Osteocyte (in vitro differentiated cells): Measurements from ENCODE around the gene CCDC148. TPM values are rescaled to one million over a fixed set of nuclear protein-coding genes. Genes with fewer than 3 reads are reported as not detected.

Source experiments
- DNase-seq: peaks from one replicate; pipeline ENCODE4 v3.0.0; 2021; ENCODE audit warnings: mixed read lengths; ENCODE audit not compliant: unreplicated experiment; ENCODE audit errors: extremely low spot score
- H3K27ac Mint-ChIP-seq: one replicate; pipeline ENCODE4 v1.8.0; 2021; ENCODE audit warnings: mild to moderate bottlenecking, mixed read lengths; ENCODE audit not compliant: unreplicated experiment
- H3K27me3 Mint-ChIP-seq: one replicate; pipeline ENCODE4 v1.8.0; 2021; ENCODE audit warnings: mixed read lengths; ENCODE audit not compliant: unreplicated experiment
- H3K36me3 Mint-ChIP-seq: one replicate; pipeline ENCODE4 v1.8.0; 2021; ENCODE audit warnings: mixed read lengths; ENCODE audit not compliant: unreplicated experiment
- H3K4me1 Mint-ChIP-seq: one replicate; pipeline ENCODE4 v1.8.0; 2021; ENCODE audit warnings: mixed read lengths; ENCODE audit not compliant: unreplicated experiment
- H3K4me3 Mint-ChIP-seq: one replicate; pipeline ENCODE4 v1.8.0; 2021; ENCODE audit warnings: mild to moderate bottlenecking, moderate library complexity, mixed read lengths; ENCODE audit not compliant: unreplicated experiment
- H3K9me3 Mint-ChIP-seq: one replicate; pipeline ENCODE4 v1.8.0; 2021; ENCODE audit warnings: mixed read lengths; ENCODE audit not compliant: unreplicated experiment
- total RNA-seq: library from RNA; stranded (reverse); gene quantifications from 2 replicates; pipeline ENCODE4 v1.2.1, GENCODE V29; 2021
- TF ChIP-seq, protein P1 (sequence below): fragments of 200-600 bp; sonication (generic); IDR thresholded peaks from 2 replicates; pipeline ENCODE4 v1.5.0; 2021; ENCODE audit warnings: antibody characterized with exemption, mild to moderate bottlenecking, moderate library complexity

CCDC148 gene
- total RNA-seq, 1 donor from 2014 or later: 2.8 TPM

DNA sequence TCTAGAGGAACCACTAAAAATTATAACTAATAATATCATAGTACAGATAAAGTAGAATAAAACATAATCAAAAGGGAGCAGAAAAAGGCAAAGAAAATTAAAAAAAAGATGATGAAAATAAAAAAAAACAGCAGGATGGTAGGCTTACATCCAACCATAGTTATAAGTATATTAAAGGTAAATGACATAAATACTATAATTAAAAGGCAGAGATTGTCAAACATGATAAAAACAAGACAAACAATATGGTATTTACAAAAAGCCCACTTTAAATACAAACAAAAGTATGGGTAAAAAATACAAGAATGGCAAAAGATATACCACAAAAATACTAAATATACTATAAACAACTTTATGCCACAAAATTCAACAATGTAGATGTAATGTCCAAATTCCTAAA lies 24.4 kb downstream of the CCDC148 start:
- H3K4me1 Mint-ChIP-seq: no peaks in the 10 kb centered on the region
- peaks cover 23% of the 10 kb centered on the region for H3K36me3 Mint-ChIP-seq
- no peak for DNase-seq
- no peak overlapping the region for H3K4me3 Mint-ChIP-seq
- TF ChIP-seq, protein P1, sequence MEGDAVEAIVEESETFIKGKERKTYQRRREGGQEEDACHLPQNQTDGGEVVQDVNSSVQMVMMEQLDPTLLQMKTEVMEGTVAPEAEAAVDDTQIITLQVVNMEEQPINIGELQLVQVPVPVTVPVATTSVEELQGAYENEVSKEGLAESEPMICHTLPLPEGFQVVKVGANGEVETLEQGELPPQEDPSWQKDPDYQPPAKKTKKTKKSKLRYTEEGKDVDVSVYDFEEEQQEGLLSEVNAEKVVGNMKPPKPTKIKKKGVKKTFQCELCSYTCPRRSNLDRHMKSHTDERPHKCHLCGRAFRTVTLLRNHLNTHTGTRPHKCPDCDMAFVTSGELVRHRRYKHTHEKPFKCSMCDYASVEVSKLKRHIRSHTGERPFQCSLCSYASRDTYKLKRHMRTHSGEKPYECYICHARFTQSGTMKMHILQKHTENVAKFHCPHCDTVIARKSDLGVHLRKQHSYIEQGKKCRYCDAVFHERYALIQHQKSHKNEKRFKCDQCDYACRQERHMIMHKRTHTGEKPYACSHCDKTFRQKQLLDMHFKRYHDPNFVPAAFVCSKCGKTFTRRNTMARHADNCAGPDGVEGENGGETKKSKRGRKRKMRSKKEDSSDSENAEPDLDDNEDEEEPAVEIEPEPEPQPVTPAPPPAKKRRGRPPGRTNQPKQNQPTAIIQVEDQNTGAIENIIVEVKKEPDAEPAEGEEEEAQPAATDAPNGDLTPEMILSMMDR: no peak
- no peaks in the 10 kb centered on the region for H3K27me3 Mint-ChIP-seq
- no peak overlapping the region for H3K27ac Mint-ChIP-seq
- H3K9me3 Mint-ChIP-seq: peaks cover 32% of the 10 kb centered on the region

DNA sequence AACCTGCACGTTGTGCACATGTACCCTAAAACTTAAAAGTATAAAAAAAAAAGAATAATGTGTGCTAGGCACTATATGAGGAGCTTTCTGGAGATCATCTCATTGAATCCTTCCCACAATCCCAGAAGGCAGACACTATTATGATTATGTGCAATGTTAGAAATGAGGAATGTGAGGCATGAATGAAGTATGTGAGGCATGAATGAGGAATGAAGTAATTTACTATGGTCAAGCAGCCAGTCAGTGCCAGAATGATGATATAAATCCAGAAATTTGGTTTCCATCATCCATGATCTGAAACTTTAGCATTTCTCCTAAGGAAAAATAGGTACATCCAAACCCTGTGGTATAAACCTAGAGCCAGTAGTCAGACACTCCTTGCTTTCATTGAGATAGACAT lies 42.0 kb downstream of the CCDC148 start:
- peaks cover 28% of the 10 kb centered on the region for H3K36me3 Mint-ChIP-seq
- H3K27ac Mint-ChIP-seq: no peak overlapping the region
- peaks cover 17% of the 10 kb centered on the region for H3K9me3 Mint-ChIP-seq
- DNase-seq: no peak
- H3K4me1 Mint-ChIP-seq: peaks cover 37% of the 10 kb centered on the region
- H3K27me3 Mint-ChIP-seq: no peaks in the 10 kb centered on the region
- TF ChIP-seq, protein P1: no peak
- H3K4me3 Mint-ChIP-seq: no peak overlapping the region

DNA sequence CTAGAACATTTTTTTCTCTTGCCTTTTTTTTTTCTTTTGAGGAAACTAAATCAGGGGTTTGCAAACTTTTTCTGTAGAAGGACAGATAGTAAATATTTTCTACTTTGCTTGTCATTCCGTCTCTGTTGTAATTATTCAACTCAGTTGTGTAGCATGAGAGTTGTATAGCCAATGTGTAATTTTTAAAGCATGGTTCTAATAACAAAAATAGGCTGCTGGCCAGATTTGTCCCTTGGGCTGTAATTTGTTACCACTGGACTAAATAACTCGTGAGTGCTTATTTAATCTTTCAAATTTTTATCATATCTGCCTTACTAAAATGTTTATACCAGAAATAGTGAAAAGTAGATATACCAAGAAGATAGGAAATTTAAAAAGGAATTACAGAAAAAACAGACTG lies 43.0 kb downstream of the CCDC148 start:
- Mint-ChIP-seq H3K36me3 (peaks cover 33% of the 10 kb centered on the region), H3K27ac (peak overlapping the region; percentile 70), H3K9me3 (peaks cover 22% of the 10 kb centered on the region), H3K4me1 (peaks cover 37% of the 10 kb centered on the region), H3K4me3 (peak overlapping the region; percentile 14), H3K27me3 (no peaks in the 10 kb centered on the region)
- DNase-seq: no peak
- TF ChIP-seq, protein P1: no peak

DNA sequence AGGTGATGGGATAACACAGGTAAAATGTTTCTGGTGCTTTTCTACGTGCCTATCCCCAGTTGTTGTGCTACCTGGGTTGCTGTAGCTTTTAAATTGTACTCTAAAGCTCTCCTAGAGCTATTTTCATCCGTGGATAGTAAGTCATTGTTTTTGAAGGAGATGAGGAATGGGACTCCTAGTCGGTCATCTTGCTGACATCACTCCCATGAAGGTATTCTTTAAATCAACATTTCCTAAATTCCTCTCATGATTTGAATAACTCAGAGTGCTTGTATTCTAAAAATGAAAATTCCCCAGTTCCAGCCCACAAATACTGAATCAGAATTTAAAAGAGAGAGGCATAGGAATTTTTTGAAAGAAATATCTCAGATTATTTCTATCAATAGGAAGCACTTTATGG lies 44.3 kb downstream of the CCDC148 start:
- H3K27me3 Mint-ChIP-seq: no peaks in the 10 kb centered on the region
- no peak overlapping the region for H3K4me3 Mint-ChIP-seq
- H3K4me1 Mint-ChIP-seq: peaks cover 37% of the 10 kb centered on the region
- no peak for DNase-seq
- H3K9me3 Mint-ChIP-seq: peaks cover 22% of the 10 kb centered on the region
- TF ChIP-seq, protein P1: no peak
- H3K27ac Mint-ChIP-seq: peak overlapping the region; percentile 74
- peaks cover 33% of the 10 kb centered on the region for H3K36me3 Mint-ChIP-seq

DNA sequence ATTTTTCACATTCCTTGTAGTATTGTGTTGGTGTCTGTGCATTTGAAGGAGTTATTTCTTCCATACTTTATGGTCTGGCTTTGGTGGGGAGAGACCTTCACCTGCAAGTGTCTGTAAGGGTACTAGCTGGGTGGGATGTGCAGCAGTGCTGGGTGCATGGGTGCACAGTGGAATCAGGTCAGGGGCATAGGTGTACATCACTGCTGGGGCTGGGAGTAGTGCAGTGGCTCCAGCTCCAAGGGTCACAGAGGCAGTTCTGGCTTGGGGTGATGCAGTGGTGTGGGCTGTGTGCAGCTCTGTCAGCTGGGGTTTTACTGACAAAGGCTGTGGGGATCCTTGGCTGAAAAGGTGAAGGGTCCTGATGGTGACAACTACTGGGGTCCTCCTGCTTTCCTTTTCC lies 44.8 kb downstream of the CCDC148 start:
- H3K4me1 Mint-ChIP-seq: peaks cover 41% of the 10 kb centered on the region
- peaks cover 32% of the 10 kb centered on the region for H3K36me3 Mint-ChIP-seq
- H3K9me3 Mint-ChIP-seq: peaks cover 22% of the 10 kb centered on the region
- DNase-seq: no peak
- peak overlapping the region; percentile 74 for H3K27ac Mint-ChIP-seq
- no peaks in the 10 kb centered on the region for H3K27me3 Mint-ChIP-seq
- H3K4me3 Mint-ChIP-seq: no peak overlapping the region
- TF ChIP-seq, protein P1: no peak
